ENCODE data around the gene PWP2. TPM values are rescaled to one million over a fixed set of nuclear protein-coding genes. Genes with fewer than 3 reads are reported as not detected.
"Not testable (repeated sequence)": the region's sequence is repeated elsewhere in the genome, so short reads cannot be mapped to it uniquely, and the experiment has no call there.

PWP2 gene
- total and polyA plus RNA-seq, 10 of the 15 experiments (the other 5 are each of a cell fraction or from before 2014, with no cell fraction given) = 0.03 to 9.4 (median 2.0) TPM

DNA sequence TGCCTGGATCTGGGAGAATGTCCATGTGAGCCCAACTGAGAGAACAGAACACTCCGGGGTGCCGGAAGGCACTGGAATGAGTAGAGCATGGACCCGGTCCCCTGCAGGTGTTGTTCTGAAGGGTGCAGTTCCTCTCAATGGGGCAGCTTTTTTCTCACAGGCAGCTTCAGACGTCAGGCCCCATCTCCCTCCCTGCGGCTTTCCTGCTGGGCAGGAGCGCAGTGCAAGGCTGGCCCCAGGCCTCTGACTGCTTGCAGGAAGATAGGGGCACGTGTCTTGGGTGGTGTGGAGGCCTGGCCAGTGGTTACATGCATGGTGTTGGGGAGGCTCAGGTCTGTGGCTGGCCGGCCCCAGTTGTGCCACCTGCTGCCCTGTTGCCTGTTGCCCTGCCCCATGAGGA, 36.8 kb downstream of the PWP2 start:
- ATAC-seq = peak; percentile 2; the same call in 2 of the 3 replicates
- H3K4me1 ChIP-seq (ENCODE audit: control insufficient read depth, insufficient read depth, low read length); RAD21 ChIA-PET (ENCODE audit: unreplicated experiment); CTCF ChIA-PET; H3K4me2 ChIP-seq (ENCODE audit: control insufficient read depth, insufficient read depth); H4K20me1 ChIP-seq (ENCODE audit: control insufficient read depth, insufficient read depth); H3K9ac ChIP-seq (ENCODE audit: control insufficient read depth, insufficient read depth, low read length); intact Hi-C loops (cut with micrococcal nuclease; ENCODE audit: unreplicated experiment); H3K27me3 ChIP-seq (replicated peaks in 1 of 2; ENCODE audit: control insufficient read depth in 2 of 2, insufficient read depth in 2 of 2, low read length in 1 of 2); DNase-seq (ENCODE audit: low read depth, low spot score); H3K4me3 ChIP-seq; H3K36me3 ChIP-seq (ENCODE audit: control insufficient read depth in 2 of 2, insufficient read depth in 2 of 2, low read length in 1 of 2); H3K9me3 ChIP-seq (replicated peaks; ENCODE audit: control insufficient read depth, insufficient read depth, low read length); H3K79me2 ChIP-seq (ENCODE audit: control insufficient read depth, insufficient read depth, low read length); H2AFZ ChIP-seq (ENCODE audit: control insufficient read depth, low read depth, low read length); H3K27ac ChIP-seq (ENCODE audit: control insufficient read depth, insufficient read depth); POLR2A ChIA-PET; SMC1A ChIA-PET (ENCODE audit: uncharacterized antibody, unreplicated experiment); in situ Hi-C loops (cut with MboI); BruUV-seq (replicated peaks): not testable (repeated sequence)
- peak; percentile 68 for FAIRE-seq
- WGBS (ENCODE audit: insufficient coverage, insufficient replicate concordance, low lambda C conversion rate, missing lambda C conversion rate) = no CpG with 5 or more reads among the region's 8 CpGs

DNA sequence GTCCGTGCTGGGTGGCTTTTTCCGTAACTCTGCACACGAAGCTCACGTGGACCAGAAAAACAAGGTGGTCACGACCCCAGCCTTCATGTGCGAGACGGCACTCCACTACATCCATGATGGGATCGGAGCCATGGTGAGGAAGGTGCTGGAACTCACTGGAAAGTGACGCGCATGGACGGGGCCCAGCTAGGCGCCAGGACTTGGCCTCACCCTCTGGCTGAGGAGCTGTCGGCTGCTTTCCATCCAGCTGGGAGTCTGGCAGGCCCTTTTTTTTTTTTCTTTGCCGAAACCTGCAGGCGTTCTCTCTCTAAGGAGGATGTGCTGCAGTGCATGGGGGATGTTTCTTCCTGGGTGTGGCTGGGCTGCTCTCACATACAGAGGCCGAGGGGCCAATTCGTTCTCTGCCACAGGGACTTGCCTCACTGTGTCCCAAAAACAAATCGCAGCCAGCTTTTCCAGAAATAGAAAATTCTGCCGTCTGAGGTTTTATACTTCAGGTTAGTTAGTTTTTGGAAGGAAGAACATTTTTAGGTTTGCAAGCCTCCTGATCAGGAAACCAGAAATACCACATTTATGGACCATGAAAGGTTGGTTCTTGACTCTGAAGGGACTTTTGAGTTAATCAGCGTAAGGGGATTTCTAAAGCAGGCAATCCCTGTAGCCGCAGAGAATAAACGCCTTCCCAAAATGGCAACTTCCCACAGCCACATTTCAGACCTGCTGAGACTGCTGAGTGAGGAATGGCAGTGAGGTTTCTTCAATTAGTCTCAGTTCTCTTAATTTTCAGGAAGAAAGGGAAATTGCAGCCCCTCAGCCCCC, 37.8 kb downstream of the PWP2 start:
- CTCF ChIA-PET; H4K20me1 ChIP-seq (ENCODE audit: control insufficient read depth, insufficient read depth); H3K4me1 ChIP-seq (ENCODE audit: control insufficient read depth, insufficient read depth, low read length); H3K4me3 ChIP-seq; in situ Hi-C loops (cut with MboI); H3K27ac ChIP-seq (ENCODE audit: control insufficient read depth, insufficient read depth); H2AFZ ChIP-seq (ENCODE audit: control insufficient read depth, low read depth, low read length); RAD21 ChIA-PET (ENCODE audit: unreplicated experiment); H3K9ac ChIP-seq (ENCODE audit: control insufficient read depth, insufficient read depth, low read length); H3K4me2 ChIP-seq (ENCODE audit: control insufficient read depth, insufficient read depth); H3K9me3 ChIP-seq (replicated peaks; ENCODE audit: control insufficient read depth, insufficient read depth, low read length); H3K27me3 ChIP-seq (replicated peaks in 1 of 2; ENCODE audit: control insufficient read depth in 2 of 2, insufficient read depth in 2 of 2, low read length in 1 of 2); POLR2A ChIA-PET; intact Hi-C loops (cut with micrococcal nuclease; ENCODE audit: unreplicated experiment); SMC1A ChIA-PET (ENCODE audit: uncharacterized antibody, unreplicated experiment); H3K79me2 ChIP-seq (ENCODE audit: control insufficient read depth, insufficient read depth, low read length); DNase-seq (ENCODE audit: low read depth, low spot score); H3K36me3 ChIP-seq (ENCODE audit: control insufficient read depth in 2 of 2, insufficient read depth in 2 of 2, low read length in 1 of 2): not testable (repeated sequence)
- BruUV-seq (replicated peaks) = TSS peak; percentile 98
- WGBS (ENCODE audit: insufficient coverage, insufficient replicate concordance, low lambda C conversion rate, missing lambda C conversion rate) = no CpG with 5 or more reads among the region's 22 CpGs
- ATAC-seq (peak; percentile 65), FAIRE-seq (peak; percentile 92)

DNA sequence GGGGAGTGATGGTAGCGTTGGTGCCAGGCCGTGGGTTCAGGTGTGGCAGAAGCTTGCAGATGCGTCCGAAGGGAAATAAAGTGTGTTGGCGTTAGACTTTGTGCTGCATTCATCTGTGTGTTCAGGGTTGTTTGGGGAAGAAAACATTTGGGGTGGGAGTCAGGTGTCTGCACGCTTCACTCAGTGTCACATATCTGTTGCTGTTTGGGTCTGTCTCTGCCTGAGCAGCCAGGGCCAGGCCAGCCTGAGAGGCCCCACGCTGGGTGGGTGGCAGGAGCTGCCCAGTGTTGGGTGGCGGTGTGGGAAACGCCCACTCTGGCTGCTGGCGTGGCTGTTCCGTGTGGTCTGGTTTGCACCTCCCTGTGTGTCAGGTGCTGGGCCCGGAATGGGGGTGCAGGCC, 38.4 kb downstream of the PWP2 start:
- H3K79me2 ChIP-seq (ENCODE audit: control insufficient read depth, insufficient read depth, low read length); SMC1A ChIA-PET (ENCODE audit: uncharacterized antibody, unreplicated experiment); H3K9me3 ChIP-seq (replicated peaks; ENCODE audit: control insufficient read depth, insufficient read depth, low read length); CTCF ChIA-PET; H3K27ac ChIP-seq (ENCODE audit: control insufficient read depth, insufficient read depth); H3K4me1 ChIP-seq (ENCODE audit: control insufficient read depth, insufficient read depth, low read length); POLR2A ChIA-PET; H3K4me3 ChIP-seq; DNase-seq (ENCODE audit: low read depth, low spot score); in situ Hi-C loops (cut with MboI); H3K27me3 ChIP-seq (replicated peaks in 1 of 2; ENCODE audit: control insufficient read depth in 2 of 2, insufficient read depth in 2 of 2, low read length in 1 of 2); H3K36me3 ChIP-seq (ENCODE audit: control insufficient read depth in 2 of 2, insufficient read depth in 2 of 2, low read length in 1 of 2); intact Hi-C loops (cut with micrococcal nuclease; ENCODE audit: unreplicated experiment); H2AFZ ChIP-seq (ENCODE audit: control insufficient read depth, low read depth, low read length); BruUV-seq (replicated peaks); RAD21 ChIA-PET (ENCODE audit: unreplicated experiment); H3K9ac ChIP-seq (ENCODE audit: control insufficient read depth, insufficient read depth, low read length); H3K4me2 ChIP-seq (ENCODE audit: control insufficient read depth, insufficient read depth); H4K20me1 ChIP-seq (ENCODE audit: control insufficient read depth, insufficient read depth): not testable (repeated sequence)
- peak; percentile 44 for FAIRE-seq
- WGBS (ENCODE audit: insufficient coverage, insufficient replicate concordance, low lambda C conversion rate, missing lambda C conversion rate) = no CpG with 5 or more reads among the region's 12 CpGs
- ATAC-seq = peak; percentile 30

DNA sequence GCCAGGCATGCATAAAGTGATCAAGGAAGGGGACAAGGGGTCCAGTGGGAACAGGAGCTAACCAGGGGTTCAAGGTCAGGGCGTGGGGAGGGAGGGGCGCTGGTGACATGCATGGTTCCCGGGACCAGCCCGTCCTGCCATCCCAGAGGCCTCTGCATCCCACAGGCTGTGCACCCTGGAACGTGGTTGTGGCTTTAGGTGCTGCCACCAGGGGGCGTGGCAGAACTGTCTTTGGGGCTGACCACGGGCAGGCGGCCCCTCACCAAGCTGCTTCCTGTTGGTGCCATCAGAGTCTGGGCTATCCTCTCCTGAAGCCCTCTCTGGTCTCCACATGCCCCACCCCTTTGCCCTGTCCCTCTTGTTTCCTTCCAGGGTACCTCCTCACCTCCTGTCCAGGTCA, 39.9 kb downstream of the PWP2 start:
- H3K4me2 ChIP-seq (ENCODE audit: control insufficient read depth, insufficient read depth); SMC1A ChIA-PET (ENCODE audit: uncharacterized antibody, unreplicated experiment); H3K4me1 ChIP-seq (ENCODE audit: control insufficient read depth, insufficient read depth, low read length); H3K27me3 ChIP-seq (replicated peaks in 1 of 2; ENCODE audit: control insufficient read depth in 2 of 2, insufficient read depth in 2 of 2, low read length in 1 of 2); H3K4me3 ChIP-seq; H3K9ac ChIP-seq (ENCODE audit: control insufficient read depth, insufficient read depth, low read length); intact Hi-C loops (cut with micrococcal nuclease; ENCODE audit: unreplicated experiment); DNase-seq (ENCODE audit: low read depth, low spot score); RAD21 ChIA-PET (ENCODE audit: unreplicated experiment); H3K27ac ChIP-seq (ENCODE audit: control insufficient read depth, insufficient read depth); H3K79me2 ChIP-seq (ENCODE audit: control insufficient read depth, insufficient read depth, low read length); H3K36me3 ChIP-seq (ENCODE audit: control insufficient read depth in 2 of 2, insufficient read depth in 2 of 2, low read length in 1 of 2); H2AFZ ChIP-seq (ENCODE audit: control insufficient read depth, low read depth, low read length); H4K20me1 ChIP-seq (ENCODE audit: control insufficient read depth, insufficient read depth); BruUV-seq (replicated peaks); in situ Hi-C loops (cut with MboI); CTCF ChIA-PET; H3K9me3 ChIP-seq (replicated peaks; ENCODE audit: control insufficient read depth, insufficient read depth, low read length); POLR2A ChIA-PET: not testable (repeated sequence)
- FAIRE-seq (peak; percentile 57), ATAC-seq (peak; percentile 53)
- WGBS (ENCODE audit: insufficient coverage, insufficient replicate concordance, low lambda C conversion rate, missing lambda C conversion rate) = no CpG with 5 or more reads among the region's 8 CpGs
